Measurements from ENCODE around the gene HERPUD1. TPM values are rescaled to one million over a fixed set of nuclear protein-coding genes. Genes with fewer than 3 reads are reported as not detected.

HERPUD1 gene
- total RNA-seq, 2 experiments from 2014 or later: 140 to 342 TPM

DNA sequence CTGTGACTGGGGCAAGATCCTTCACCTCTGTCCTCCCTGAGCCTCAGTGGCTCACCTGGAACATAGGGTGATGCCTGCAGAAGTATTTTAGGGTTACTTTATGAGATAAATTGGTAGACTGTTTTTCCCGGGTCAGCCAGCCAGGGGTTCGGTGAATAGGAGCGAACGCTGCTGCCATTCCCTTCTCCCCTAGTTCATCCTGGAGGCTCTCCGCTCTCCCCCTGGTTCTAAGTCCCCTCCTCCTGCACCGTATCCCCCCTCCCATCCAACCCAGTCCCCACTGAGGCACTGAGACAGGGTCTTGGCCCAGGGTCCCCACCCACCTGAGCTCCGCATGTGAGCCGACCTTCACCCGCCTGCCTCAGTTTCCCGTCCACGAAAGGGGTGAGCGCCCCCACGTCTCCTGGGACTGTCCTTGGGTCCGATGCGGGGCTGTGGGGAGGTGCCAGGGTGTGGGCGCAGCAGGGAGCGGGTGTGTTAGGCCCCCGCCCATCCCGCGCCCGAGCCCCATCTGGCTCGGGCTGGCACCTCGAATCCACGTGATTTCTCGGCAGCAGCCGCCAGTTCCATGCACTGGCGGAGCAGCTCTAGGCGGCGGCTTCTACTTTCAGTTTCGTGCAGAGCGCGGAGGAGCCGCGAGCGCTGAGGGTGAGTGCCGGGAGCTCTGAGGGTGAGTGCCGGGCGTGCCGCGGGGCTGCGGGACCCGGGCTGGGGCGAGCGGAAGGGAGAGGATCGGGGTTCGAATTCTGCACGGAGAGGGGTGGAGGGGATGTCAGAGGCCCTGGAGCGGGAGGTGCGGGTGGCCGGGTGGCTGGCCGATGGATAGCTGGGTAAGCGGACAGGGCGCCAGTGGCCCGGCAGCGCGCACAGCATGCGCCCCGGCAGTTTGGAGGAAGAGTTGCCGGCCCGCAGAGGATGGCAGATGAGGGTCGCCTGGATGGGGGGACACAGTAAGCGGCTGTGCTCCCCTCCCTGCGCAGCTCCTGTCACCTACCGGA is 57.3 kb downstream of the HERPUD1 start, which contains the start of gene NLRC5:
TSS of gene NLRC5 (plus strand) at position 610 of the 998 bp plus-strand sequence. CDS start 31,156 bp downstream, outside the sequence.
- Histone ChIP-seq H3K9me3 (ENCODE audit: low read length) (no peaks in the 10 kb centered on the region), H3K27ac (ENCODE audit: low read depth, low read length, poor library complexity, severe bottlenecking) (peak within 1 kb of the TSS; percentile 80), H2AFZ (ENCODE audit: low read length) (peak within 1 kb of the TSS; percentile 11; the same call in 1 of the 2 replicates), H3K36me3 (ENCODE audit: insufficient read depth, low read length) (peaks cover 32% of the 10 kb centered on the region), H3K79me2 (ENCODE audit: insufficient read depth, low read depth, low read length) (peaks cover 85% of the 10 kb centered on the region), H4K20me1 (ENCODE audit: insufficient read depth, low read length) (no peaks in the 10 kb centered on the region), H3K4me2 (ENCODE audit: low read length) (peak within 1 kb of the TSS; percentile 89), H3K4me3 (ENCODE audit: low read depth, low read length, poor library complexity, severe bottlenecking) (peak within 1 kb of the TSS; percentile 80), H3K4me1 (ENCODE audit: insufficient read depth, low read length, poor library complexity, severe bottlenecking) (peaks cover 79% of the 10 kb centered on the region), H3K9me2 (ENCODE audit: insufficient read depth, low read length) (no peaks in the 10 kb centered on the region)
- CTCF ChIA-PET (ENCODE audit: unreplicated experiment): interaction anchor here (0.6 to 1.5 kb wide), 4 partner anchors 14 to 57 kb away, joined by 3 to 6 read pairs (median 4); no protein-coding TSS in a partner anchor
- no TSS peak for BruUV-seq (replicated peaks)
- POLR2A ChIA-PET: interaction anchor here (0.6 to 4.8 kb wide), 12 partner anchors 12 to 69 kb away, joined by 3 to 42 read pairs (median 6); no protein-coding TSS in a partner anchor
- DNase-seq (ENCODE audit: low spot score): peak; percentile 93
- intact Hi-C loops (cut with micrococcal nuclease; ENCODE audit: unreplicated experiment): loop anchor here (1.0 kb wide), 4 partner anchors 14 to 53 kb away; no protein-coding TSS in a partner anchor
- TF ChIP-seq EZH2phosphoT487 (IDR thresholded peaks at IDR 0.05; ENCODE audit: borderline replicate concordance, low read depth, low read length): no peak
- TF ChIP-seq, protein P1, sequence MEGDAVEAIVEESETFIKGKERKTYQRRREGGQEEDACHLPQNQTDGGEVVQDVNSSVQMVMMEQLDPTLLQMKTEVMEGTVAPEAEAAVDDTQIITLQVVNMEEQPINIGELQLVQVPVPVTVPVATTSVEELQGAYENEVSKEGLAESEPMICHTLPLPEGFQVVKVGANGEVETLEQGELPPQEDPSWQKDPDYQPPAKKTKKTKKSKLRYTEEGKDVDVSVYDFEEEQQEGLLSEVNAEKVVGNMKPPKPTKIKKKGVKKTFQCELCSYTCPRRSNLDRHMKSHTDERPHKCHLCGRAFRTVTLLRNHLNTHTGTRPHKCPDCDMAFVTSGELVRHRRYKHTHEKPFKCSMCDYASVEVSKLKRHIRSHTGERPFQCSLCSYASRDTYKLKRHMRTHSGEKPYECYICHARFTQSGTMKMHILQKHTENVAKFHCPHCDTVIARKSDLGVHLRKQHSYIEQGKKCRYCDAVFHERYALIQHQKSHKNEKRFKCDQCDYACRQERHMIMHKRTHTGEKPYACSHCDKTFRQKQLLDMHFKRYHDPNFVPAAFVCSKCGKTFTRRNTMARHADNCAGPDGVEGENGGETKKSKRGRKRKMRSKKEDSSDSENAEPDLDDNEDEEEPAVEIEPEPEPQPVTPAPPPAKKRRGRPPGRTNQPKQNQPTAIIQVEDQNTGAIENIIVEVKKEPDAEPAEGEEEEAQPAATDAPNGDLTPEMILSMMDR (conservative IDR thresholded peaks at IDR 0.05; ENCODE audit: low read length): no peak

GRCh38 chr16:56989988-56990387 is 58.0 kb downstream of the HERPUD1 start:
- intact Hi-C loops (cut with micrococcal nuclease; ENCODE audit: unreplicated experiment): loop anchor here (1.0 kb wide), 4 partner anchors 13 to 52 kb away; no protein-coding TSS in a partner anchor
- POLR2A ChIA-PET: interaction anchor here (0.9 to 4.8 kb wide), 9 partner anchors 12 to 70 kb away, joined by 3 to 42 read pairs (median 7); no protein-coding TSS in a partner anchor
- DNase-seq (ENCODE audit: low spot score): no peak
- Histone ChIP-seq H3K9me2 (ENCODE audit: insufficient read depth, low read length) (no peaks in the 10 kb centered on the region), H3K36me3 (ENCODE audit: insufficient read depth, low read length) (peaks cover 36% of the 10 kb centered on the region), H3K4me3 (ENCODE audit: low read depth, low read length, poor library complexity, severe bottlenecking) (peak overlapping the region; percentile 80), H3K27ac (ENCODE audit: low read depth, low read length, poor library complexity, severe bottlenecking) (peak overlapping the region; percentile 80), H3K4me1 (ENCODE audit: insufficient read depth, low read length, poor library complexity, severe bottlenecking) (peaks cover 79% of the 10 kb centered on the region), H2AFZ (ENCODE audit: low read length) (peak overlapping the region; percentile 11; the same call in 1 of the 2 replicates), H4K20me1 (ENCODE audit: insufficient read depth, low read length) (no peaks in the 10 kb centered on the region), H3K79me2 (ENCODE audit: insufficient read depth, low read depth, low read length) (peaks cover 92% of the 10 kb centered on the region), H3K4me2 (ENCODE audit: low read length) (peak overlapping the region; percentile 89), H3K9me3 (ENCODE audit: low read length) (no peaks in the 10 kb centered on the region)
- CTCF ChIA-PET (ENCODE audit: unreplicated experiment): interaction anchor here (0.6 to 1.2 kb wide), 2 partner anchors 48 to 54 kb away, joined by 3 to 4 read pairs; no protein-coding TSS in a partner anchor
- TF ChIP-seq, protein P1 (conservative IDR thresholded peaks at IDR 0.05; ENCODE audit: low read length): no peak
- TF ChIP-seq EZH2phosphoT487 (IDR thresholded peaks at IDR 0.05; ENCODE audit: borderline replicate concordance, low read depth, low read length): no peak
- BruUV-seq (replicated peaks): no TSS peak
